GM13976 (cell line): ENCODE measurements around the gene CEP70.
"Not testable (repeated sequence)": the region's sequence is repeated elsewhere in the genome, so short reads cannot be mapped to it uniquely, and the experiment has no call there.

Source experiments
- DNase-seq: peaks from one replicate; pipeline ENCODE4 v3.0.0; 2012; ENCODE audit warnings: low spot score
- in situ Hi-C: fragments of 300-500 bp; cut with MboI; formaldehyde crosslinking; loops from one replicate; pipeline ENCODE4 v1.12.0; 2022; ENCODE audit warnings: low sequenced_read_pairs, mixed read lengths, inconsistent platforms; ENCODE audit not compliant: unreplicated experiment
- TF ChIP-seq, protein P1 (sequence below): IDR thresholded peaks from 2 replicates; pipeline ENCODE4 v1.5.1; 2012; ENCODE audit warnings: borderline replicate concordance, mild to moderate bottlenecking; ENCODE audit not compliant: insufficient read depth; ENCODE audit errors: extremely low read depth, missing control alignments, control extremely low read depth

The CEP70 gene

DNA sequence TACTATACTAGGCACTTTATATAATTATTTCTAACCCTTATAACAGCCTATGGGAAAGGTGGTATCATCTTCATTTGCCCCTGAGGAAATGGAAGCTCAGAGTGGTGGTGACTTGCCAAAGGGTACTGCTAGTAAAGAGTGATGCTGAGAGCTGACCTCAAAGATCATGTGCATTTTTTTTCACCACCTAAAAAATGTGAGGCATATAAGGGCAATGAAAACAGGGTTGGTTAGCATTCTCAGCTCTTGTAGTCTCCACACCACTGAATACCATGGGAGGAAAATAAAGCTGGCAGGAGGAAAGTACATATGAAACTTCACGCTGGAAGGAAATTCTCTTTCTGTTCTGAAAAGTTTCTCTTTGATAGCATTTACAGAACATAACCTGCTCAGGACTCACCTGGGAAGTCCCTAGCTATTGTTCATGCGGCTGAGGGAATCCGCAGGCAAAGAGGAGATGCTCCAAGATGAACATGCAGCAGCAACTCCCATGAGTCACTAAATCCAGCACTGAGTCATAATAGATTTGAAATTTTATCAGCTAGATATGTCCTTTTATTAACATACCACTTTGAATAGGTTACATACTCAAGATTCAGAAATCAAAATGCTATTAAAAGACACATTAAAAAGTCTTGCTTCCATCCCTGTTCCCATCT is 31.8 kb upstream of the CEP70 start:
- TF ChIP-seq, protein P1, sequence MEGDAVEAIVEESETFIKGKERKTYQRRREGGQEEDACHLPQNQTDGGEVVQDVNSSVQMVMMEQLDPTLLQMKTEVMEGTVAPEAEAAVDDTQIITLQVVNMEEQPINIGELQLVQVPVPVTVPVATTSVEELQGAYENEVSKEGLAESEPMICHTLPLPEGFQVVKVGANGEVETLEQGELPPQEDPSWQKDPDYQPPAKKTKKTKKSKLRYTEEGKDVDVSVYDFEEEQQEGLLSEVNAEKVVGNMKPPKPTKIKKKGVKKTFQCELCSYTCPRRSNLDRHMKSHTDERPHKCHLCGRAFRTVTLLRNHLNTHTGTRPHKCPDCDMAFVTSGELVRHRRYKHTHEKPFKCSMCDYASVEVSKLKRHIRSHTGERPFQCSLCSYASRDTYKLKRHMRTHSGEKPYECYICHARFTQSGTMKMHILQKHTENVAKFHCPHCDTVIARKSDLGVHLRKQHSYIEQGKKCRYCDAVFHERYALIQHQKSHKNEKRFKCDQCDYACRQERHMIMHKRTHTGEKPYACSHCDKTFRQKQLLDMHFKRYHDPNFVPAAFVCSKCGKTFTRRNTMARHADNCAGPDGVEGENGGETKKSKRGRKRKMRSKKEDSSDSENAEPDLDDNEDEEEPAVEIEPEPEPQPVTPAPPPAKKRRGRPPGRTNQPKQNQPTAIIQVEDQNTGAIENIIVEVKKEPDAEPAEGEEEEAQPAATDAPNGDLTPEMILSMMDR = no peak
- in situ Hi-C loops = no loop called here
- no peak for DNase-seq

DNA sequence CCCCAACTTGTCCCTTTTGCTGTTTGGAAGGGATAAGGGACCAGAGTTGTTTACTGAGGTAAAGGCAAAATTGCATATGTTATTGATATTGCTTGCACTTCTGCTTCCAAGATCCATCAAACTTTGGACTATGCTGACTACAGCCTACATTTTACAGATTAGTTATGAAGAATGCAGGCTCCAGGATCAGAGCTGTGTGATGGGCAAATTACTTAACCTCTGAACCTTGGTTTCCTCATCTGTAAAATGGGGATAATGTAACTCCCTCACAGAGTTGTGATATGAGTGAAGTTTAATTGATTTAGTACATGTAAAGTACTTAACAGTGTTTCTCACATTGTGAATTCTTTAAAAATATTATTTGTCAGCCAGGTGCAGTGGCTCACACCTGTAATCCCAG is 30.5 kb upstream of the CEP70 start:
- TF ChIP-seq, protein P1 = no peak
- no peak for DNase-seq
- in situ Hi-C loops = no loop called here

DNA sequence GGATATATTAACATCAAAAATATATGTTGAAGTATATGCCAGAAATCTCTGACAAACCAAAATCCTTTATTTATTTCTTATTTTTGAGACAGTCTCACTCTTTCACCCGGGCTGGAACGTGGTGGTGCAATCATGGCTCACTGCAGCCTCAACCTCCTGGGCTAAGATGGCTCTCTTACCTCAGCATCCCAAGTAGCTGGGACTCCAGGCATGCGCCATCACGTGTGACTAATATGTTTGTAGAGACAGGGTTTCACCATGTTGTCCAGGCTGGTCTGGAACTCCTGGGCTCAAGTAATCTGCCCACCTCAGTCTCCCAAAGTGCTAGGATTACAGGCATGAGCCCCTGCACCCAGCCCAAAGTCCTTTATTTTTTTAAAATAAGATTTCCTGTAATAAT is 26.4 kb upstream of the CEP70 start:
- no peak for DNase-seq
- TF ChIP-seq, protein P1 = no peak
- in situ Hi-C loops = no loop called here

DNA sequence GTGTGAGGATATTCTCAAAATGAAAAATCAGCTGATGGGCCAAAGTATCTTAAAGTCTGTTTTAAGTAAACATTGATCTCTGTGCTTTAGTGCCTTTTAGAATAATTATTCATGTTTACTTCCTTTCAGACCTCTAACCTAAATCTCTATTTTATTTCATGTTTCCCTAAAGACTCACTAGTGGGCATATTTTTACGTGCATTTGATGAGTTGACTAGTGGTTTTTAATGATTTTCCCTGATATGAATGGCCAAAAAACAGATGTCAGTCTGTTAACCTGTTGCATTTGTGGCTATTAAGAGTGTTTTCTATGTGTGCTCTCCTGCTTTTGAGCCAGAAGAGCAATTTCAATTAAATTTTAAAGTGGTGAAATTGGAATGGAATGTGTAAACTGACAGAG is 21.4 kb upstream of the CEP70 start:
- TF ChIP-seq, protein P1 = no peak
- no peak for DNase-seq
- in situ Hi-C loops = no loop called here

DNA sequence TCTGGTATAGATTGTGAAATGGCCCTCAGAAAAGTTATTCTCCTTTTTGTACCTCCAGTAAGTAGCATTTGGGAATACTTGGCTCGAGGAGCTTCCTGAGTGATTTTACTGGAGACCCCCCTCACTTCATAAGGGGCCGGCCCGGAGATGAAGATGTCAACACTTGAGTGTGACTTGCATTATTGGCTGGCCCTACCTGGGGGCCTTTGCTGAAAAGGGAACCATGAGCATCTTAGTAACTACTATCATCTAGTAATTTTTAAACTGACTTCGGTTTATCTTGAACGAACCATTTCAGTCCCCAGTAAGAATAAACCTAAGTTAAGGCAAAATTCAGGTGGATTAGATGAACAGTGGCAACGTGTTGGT is 15.8 kb upstream of the CEP70 start:
- in situ Hi-C loops = no loop called here
- no peak for DNase-seq
- TF ChIP-seq, protein P1 = no peak

DNA sequence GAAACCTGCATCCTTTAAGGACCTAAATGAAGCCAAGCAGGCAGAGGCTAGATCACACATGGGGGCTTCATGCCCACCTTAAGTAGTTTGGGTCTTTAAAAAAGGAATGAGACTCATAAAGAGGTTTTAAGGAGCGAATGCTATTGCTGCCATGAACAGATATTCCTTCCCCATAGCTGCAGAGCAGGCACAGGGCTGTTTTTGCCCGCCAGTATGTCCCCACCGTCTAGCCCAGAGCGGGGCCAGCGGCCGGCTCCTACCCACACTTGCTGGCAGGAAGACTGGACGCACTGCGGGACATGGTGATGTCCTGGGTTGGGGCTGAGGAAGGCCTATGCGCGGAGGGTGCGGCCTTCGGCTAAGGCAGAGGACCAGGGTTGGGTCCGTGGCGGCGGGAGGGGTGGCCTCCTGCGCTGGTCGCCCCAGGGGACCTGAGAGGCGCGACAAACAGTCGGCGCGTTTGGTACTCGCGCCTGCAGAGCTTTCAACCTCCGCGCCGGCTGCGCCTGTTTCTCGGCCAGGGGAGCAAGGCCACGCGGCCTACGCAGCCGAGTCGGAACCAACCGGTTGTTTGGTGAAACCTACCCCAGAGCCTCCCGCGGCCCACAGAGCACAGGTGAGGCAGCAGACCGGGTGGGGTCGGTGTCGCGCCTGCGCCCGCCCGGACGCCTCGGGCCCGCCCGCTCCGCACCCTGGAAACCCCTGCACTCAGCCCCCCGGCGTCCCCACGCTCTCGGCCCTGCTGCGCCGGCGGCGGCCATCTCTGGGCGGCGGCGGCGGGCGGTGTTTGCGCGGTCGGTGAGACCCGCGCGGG is 14.5 kb upstream of the CEP70 start, which contains the start of gene FAIM:
FAIM (plus strand) TSS at position 450 of the 814 bp plus-strand sequence. CDS start 10,956 bp downstream, outside the sequence.
- DNase-seq = peak; percentile 78
- TF ChIP-seq, protein P1 = no peak
- in situ Hi-C loops = no loop called here

DNA sequence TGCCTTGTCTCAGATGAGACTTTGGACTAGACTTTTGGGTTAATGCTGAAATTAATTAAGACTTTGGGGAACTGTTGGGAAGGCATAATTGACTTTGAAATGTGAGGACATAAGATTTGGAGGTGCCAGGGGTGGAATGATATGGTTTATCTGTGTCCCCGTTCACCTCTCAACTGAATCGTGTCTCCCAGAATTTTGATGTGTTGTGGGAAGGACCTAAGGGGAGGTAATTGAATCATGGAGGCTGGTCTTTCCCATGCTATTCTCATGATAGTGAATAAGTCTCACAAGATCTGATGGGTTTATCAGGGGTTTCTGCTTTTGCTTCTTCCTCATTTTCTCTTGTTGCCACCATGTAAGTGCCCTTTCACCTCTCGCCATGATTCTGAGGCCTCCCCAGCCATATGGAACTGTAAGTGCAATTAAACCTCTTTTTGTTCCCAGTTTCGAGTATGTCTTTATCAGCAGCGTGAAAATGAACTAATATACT is 10.1 kb upstream of the CEP70 start:
- DNase-seq, in situ Hi-C loops: not testable (repeated sequence)

DNA sequence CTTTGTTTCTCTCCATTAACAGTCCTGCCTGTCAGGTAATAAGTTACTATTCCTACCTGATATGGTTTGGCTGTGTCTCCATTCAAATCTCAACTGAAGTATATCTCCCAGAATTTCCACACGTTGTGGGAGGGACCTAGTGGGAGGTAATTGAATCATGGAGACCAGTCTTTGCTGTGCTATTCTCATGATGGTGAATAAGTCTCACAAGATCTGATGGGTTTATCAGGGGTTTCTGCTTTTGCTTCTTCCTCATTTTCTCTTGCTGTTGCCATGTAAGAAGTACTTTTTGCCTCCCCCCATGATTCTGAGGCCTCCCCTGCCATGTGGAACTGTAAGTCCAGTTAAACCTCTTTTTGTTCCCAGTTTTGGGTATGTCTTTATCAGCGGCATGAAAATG is 7.6 kb upstream of the CEP70 start:
- in situ Hi-C loops, DNase-seq: not testable (repeated sequence)
